Thyroid gland (tissue), 4 donors: ENCODE measurements around the gene RGS13.

Source experiments
- POLR2A ChIP-seq, 2 donors: fragments of 450-650 bp; IDR thresholded peaks; one replicate each; pipeline ENCODE4 v1.6.1; 2017; ENCODE audit warnings: antibody characterized with exemption in 2 of 2, mild to moderate bottlenecking in 2 of 2, moderate library complexity in 1 of 2
- TF ChIP-seq, protein P1 (sequence below), 6 experiments: fragments of 200-600 bp in 3 of 6; fragments of 450-650 bp in 3 of 6; sonication (generic) in 3 of 6; IDR thresholded peaks; one replicate each; pipeline ENCODE4 v1.5.1; 2016 to 2019; ENCODE audit warnings: antibody characterized with exemption in 6 of 6, mild to moderate bottlenecking in 2 of 6, inconsistent platforms in 1 of 6, moderate library complexity in 1 of 6

DNA sequence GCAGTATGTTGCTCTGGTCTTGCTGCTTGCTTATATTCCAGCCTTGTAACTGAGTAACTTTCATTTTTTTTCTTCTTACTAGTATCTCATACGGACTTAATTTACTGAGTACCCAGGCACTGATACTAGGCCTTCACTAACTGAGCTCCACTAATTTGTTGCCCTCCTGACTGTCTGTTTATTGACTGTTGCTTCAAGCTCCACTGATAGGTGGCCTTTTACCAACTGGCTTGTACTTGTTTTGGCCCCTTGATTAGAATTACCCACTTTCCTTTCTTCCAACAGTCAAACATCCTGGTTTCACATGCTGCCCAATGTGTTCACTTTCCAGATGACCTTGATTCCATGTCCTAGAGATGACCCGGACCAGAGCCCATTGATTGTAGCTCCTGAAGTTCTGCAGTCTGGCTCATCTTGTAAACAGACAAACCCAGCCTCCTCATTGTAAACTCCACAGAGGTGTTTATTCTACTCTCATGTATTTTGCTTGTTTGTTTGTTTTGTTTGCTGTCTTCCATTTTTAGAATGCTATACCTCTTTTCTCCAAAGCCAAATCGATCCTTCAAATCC, 32.6 kb upstream of the RGS13 start:
- TF ChIP-seq, protein P1, sequence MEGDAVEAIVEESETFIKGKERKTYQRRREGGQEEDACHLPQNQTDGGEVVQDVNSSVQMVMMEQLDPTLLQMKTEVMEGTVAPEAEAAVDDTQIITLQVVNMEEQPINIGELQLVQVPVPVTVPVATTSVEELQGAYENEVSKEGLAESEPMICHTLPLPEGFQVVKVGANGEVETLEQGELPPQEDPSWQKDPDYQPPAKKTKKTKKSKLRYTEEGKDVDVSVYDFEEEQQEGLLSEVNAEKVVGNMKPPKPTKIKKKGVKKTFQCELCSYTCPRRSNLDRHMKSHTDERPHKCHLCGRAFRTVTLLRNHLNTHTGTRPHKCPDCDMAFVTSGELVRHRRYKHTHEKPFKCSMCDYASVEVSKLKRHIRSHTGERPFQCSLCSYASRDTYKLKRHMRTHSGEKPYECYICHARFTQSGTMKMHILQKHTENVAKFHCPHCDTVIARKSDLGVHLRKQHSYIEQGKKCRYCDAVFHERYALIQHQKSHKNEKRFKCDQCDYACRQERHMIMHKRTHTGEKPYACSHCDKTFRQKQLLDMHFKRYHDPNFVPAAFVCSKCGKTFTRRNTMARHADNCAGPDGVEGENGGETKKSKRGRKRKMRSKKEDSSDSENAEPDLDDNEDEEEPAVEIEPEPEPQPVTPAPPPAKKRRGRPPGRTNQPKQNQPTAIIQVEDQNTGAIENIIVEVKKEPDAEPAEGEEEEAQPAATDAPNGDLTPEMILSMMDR (IDR thresholded peaks at IDR 0.05), result no peak
- no peak for TF ChIP-seq POLR2A (IDR thresholded peaks at IDR 0.05)
